GM11168 (cell line): Measurements from ENCODE around the gene FAM193A.
"Not testable (repeated sequence)": the region's sequence is repeated elsewhere in the genome, so short reads cannot be mapped to it uniquely, and the experiment has no call there.

Source experiments
- in situ Hi-C: fragments of 300-500 bp; cut with MboI; formaldehyde crosslinking; loops from one replicate; pipeline ENCODE4 v1.12.0; 2022; ENCODE audit warnings: low sequenced_read_pairs; ENCODE audit not compliant: unreplicated experiment

FAM193A gene

GRCh38 chr4:2714061-2714770 lies 177.8 kb downstream of the FAM193A start:
- in situ Hi-C loops: no loop called here

DNA sequence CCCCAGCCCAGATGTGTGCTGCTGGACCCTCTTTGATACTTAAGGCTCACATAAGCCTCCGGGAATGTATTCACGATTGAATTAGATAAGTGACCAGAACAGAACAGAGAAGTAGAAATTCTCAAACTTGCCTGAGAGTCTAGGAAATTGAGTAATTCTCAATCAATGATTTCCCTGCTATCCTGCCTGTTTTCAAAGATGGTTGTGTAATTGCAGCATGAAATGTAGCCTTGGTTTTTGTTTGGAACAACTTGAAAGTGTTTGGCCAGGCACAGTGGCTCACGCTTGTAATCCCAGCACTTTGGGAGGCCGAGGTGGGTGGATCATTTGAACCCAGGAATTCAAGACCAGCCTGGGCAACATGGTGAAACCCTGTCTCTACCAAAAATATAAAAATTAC lies 178.5 kb downstream of the FAM193A start:
- in situ Hi-C loops: no loop called here

- in situ Hi-C loops: no loop called here
Measured at GRCh38 chr4:2715426-2715825, 179.0 kb downstream of the FAM193A start.

- in situ Hi-C loops: no loop called here
Measured at GRCh38 chr4:2716236-2716635, 179.8 kb downstream of the FAM193A start.

GRCh38 chr4:2721586-2721985 lies 185.1 kb downstream of the FAM193A start:
- in situ Hi-C loops: no loop called here

DNA sequence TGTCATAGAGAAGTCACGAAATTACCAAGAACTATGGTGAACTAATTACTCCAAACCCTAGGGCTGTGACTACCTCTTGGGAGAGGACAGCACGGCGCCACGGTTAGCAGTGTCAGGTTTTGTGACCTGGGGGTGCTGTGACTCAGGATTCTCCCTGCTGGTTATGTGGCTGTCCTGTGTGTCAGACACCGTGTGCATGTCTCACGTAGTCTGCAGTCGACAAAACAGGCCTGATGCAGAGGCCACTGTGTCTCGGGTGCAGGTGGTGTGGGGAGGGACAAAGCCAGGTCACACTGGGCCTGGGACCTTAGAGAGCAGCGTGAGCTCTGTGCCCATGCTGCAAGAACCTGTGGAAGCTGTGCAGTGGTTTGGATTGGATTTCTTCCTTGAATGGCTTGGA lies 185.6 kb downstream of the FAM193A start:
- in situ Hi-C loops: no loop called here

GRCh38 chr4:2723751-2724150 lies 187.3 kb downstream of the FAM193A start:
- in situ Hi-C loops: no loop called here

DNA sequence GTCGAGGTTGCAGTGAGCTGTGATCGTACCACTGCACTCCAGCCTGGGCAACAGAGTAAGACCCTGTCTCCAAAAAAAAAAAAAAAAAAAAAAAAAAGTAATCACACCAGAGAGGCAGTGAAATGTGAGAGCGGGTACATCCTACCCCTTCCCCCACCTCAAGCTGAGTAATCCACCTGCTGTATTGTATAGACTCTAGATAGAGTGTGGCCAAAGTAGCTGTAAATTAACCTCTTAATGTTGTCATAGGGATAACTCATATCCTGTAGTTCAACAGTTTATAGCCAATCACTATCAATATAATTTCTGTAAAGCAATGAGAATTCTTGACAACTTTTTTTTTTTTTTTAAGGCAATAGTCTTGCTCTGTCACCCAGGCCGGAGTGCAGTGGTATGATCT lies 188.9 kb downstream of the FAM193A start:
- in situ Hi-C loops: no loop called here

DNA sequence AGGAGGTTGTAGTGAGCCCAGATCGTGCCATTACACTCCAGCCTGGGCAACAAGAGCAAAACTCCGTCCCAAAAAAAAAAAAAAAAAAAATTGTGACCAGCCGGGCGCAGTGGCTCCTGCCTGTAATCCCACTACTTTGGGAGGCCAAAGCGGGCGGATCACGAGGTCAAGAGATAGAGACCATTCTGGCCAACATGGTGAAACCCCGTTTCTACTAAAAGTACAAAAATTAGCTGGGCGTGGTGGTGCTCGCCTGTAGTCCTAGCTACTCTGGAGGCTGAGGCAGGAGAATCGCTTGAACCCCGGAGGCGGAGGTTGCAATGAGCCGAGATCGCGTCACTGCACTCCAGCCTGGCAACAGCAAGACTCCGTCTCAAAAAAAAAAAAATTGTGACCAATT lies 190.4 kb downstream of the FAM193A start:
- in situ Hi-C loops: not testable (repeated sequence)

- in situ Hi-C loops: no loop called here
Measured at GRCh38 chr4:2728221-2728620, 191.8 kb downstream of the FAM193A start.

DNA sequence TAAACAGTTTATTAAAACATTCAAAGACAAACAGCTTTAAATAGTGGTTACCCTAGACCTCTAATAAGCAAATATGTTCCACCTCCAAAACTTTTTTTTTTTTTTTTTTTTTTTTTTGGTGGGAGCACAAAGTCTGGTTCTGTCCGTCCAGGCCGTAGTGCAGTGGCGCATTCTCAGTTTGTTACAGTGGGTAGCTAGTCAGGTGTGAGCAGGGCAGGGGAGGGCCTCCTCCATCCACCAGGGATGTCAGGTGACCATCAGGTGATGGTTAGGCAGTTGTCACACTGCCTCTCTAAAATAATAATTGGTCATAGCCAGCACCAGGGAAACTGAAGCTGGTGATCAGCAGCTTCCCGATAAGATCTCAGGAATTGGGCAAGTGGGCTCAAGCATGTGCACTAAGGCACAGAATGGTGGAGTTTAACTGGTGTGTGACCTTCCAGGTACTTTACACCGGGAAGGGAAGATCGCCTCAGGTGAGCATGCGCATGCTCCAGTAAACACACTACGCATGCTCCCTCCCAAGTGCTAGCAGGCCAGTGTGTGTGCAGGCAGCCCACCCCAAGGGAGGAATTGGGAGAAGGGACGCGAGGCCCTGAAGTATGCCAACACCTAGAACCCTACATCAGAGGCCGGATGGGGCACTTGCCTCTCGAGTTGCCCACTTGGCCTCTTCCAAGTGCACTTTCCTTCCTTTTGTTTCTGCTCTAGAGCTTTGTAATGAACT lies 192.5 kb downstream of the FAM193A start:
- in situ Hi-C loops: no loop called here

GRCh38 chr4:2729533-2729875 lies 193.1 kb downstream of the FAM193A start:
- in situ Hi-C loops: no loop called here

GRCh38 chr4:2731907-2732317 lies 195.5 kb downstream of the FAM193A start:
- in situ Hi-C loops: no loop called here

- in situ Hi-C loops: no loop called here
Measured at GRCh38 chr4:2732526-2732925, 196.1 kb downstream of the FAM193A start.

GRCh38 chr4:2733001-2733843 lies 196.8 kb downstream of the FAM193A start:
- in situ Hi-C loops: no loop called here

GRCh38 chr4:2733844-2734574 lies 197.6 kb downstream of the FAM193A start:
- in situ Hi-C loops: no loop called here

- in situ Hi-C loops: no loop called here
Measured at GRCh38 chr4:2734612-2735011, 198.2 kb downstream of the FAM193A start.

DNA sequence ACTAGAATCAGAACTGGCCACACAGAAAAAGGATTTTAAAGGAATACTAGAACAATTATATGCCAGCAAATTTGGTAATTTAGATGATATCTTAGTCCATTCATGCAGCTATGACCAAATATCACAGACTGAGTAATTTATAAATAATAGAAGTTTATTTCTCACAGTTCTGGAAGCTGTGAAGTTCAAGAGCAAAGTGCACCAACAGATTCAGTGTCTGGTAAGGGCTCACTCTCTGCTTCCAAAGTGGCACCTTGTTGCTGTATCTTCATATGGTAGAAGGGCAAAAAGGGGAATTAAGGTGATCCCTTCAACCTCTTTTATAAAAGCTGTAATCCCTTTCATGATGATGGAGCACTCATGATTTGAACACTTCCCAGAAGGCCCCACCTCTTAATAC lies 199.4 kb downstream of the FAM193A start:
- in situ Hi-C loops: no loop called here

GRCh38 chr4:2738296-2738695 lies 201.8 kb downstream of the FAM193A start:
- in situ Hi-C loops: not testable (repeated sequence)

GRCh38 chr4:2741626-2742025 lies 205.2 kb downstream of the FAM193A start:
- in situ Hi-C loops: no loop called here
